ENCODE measurements around the gene PIK3C2B.
"Not testable (repeated sequence)": the region's sequence is repeated elsewhere in the genome, so short reads cannot be mapped to it uniquely, and the experiment has no call there.

The PIK3C2B gene

DNA sequence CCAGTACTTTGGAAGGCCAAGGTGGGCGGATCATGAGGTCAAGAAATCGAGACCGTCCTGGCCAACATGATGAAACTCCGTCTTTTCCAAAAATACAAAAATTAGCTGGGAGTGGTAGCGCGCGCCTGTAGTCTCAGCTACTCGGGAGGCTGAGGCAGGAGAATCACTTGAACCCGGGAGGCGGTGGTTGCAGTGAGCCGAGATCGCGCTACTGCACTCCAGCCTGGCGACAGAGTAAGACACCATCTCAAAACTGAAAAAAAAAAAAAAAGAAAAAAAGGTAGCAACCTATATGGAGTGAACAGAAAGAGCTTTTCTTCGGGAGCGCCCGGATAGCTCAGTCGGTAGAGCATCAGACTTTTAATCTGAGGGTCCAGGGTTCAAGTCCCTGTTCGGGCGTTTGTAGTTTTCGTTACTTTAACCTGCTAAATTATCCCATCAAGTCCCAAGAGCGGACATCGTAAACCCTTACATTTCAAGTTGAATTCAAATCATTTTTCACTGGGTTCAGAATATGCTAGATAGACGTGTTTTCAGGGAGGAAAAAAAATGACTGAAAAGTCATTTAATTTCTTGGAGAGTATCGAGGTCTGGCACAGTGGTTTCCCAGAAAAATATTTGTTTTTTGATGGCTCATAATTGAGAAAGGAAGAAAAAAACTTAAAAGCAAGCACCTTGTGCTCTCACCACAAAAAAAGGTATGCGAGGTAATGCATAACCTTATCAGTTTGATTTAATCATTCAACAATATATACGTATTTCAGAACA, 11.8 kb upstream of the PIK3C2B start:
- peak; percentile 71 for DNase-seq (ENCODE audit: low spot score)

DNA sequence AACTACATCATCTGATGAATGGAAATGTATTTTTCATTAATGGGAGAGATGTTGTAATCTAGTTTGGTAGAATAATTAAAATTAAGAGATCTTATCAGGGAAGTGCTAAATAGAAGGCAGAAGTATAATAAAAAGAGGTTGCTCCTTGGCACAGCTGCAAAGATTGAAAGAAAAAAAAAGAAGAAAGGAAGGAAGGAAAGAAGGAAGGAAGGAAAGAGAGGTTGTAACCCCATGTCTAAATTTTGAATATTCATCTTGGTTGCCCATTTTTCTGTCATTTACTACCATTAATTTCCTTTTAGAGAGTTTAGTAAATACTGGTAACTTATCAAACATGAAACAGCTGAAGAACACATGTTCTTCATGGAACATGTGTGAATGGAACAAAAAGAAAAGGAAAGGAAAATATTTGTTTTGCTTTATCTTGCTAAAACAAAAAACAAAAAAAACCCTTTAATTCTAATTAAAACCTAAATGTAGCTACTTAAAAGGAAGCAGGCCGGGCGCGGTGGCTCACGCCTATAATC, 11.1 kb upstream of the PIK3C2B start:
- DNase-seq (ENCODE audit: low spot score) = no peak

GRCh38 chr1:204503913-204504519, 9.4 kb upstream of the PIK3C2B start:
- no peak for DNase-seq (ENCODE audit: low spot score)

DNA sequence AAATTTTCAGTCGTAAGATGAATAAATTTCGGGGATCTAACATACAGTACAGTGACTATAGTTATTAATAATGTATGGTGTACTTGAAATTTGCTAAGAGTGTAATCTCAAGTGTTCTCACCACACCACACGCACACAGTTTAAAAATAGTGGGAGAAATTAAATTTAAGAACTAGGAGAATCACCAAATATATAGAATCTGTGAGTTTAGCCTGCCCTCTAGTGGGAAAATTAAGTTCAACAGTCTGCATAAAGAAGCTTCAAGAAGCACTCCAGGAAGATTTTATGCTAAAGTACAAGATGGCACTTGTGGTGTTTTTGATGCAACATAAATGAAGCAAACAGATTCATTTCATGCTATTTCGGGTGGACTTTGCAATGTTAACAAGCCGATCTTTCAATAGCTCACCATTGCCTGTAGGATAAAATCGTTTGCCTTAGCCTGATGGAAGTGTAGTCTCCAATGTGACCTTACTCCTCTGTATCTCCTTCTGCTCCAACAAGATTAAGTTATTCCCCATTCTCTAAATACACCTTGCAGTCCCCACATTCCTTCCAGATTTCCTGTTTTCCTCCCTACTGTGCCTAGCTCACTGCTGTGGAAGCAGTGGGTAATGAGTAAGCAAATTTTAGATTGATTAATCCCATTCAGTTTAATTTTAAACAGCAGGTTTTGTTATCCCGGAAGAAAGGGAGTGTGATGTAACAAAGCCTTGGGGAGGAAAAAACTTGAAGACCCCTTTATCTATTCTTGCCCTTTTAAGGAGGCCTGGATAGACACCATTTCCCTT, 8.7 kb upstream of the PIK3C2B start:
- DNase-seq (ENCODE audit: low spot score) = peak; percentile 70

DNA sequence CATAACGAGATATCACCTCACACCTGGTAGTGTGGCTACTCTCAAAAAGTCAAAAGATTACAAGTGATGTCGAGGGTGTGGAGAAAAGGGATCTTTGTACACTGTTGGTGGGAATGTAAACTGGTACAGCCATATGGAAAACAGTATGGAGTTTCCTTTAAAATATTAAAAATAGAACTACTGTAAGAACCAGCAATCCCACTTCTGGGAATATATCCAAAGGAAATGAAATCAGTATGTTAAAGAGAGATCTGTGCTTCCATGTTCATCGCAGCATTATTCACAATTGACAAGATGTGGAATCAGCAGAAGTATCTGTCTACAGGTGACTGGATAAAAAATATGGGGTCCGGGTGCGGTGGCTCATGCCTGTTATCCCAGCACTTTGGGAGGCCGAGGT, 7.6 kb upstream of the PIK3C2B start:
- DNase-seq (ENCODE audit: low spot score) = no peak

- DNase-seq (ENCODE audit: low spot score) = no peak
Measured at GRCh38 chr1:204499511-204500468, 5.2 kb upstream of the PIK3C2B start.

DNA sequence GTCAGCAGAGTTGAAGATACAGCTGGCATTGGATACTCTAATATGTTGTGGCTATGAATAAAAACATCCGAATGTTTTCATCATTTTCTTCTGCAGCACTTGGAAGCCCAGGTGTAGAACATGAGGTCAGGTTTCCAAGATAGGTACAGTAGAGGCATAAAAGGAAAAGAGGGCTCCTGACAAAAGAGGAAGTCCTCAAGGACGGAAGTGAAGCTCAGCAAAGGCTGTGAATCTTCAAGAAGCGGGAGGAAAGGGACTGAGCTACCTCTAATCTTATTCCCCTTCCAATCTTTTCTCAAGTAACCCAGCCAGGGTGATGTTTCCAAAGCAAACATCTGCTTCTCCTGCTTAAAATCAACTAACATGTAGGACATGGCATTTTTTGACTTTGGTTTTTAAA, 4.4 kb upstream of the PIK3C2B start:
- no peak for DNase-seq (ENCODE audit: low spot score)

DNA sequence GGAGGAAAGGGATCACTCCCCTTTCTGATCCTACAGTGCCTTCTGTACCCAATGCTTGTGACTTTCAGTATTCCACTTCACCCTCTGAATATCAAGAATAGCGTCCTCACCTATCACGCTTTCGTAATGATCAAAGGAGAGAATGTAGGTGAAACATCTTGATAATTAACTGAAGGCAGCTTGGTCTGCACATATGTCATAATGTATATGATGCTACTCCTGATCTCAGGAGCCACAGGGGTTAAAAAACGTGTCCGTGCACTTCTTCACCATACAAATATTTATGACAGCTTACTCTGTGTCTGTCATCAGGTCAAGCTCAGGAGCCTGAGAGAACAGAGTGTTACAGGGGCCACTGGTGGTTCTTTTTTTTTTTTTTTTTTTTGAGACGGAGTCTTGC, 1.2 kb upstream of the PIK3C2B start:
- no peak for DNase-seq (ENCODE audit: low spot score)

- no peak for DNase-seq (ENCODE audit: low spot score)
Measured at GRCh38 chr1:204495078-204495753, 611 bp upstream of the PIK3C2B start.

DNA sequence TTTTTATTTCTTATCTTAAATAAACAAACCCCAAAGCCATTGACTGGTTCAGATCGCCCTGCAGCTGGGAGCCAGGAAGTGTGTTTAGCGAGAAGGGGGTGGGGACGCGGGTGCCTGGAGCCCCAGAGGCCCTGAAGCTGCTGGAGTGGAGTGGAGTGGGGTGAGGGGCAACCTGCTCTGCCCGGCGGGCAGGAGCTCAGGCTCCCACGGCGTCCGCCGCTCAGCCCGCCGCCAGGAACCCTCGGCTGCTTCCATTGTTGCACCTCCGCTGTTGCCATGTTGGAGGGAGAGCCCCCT, 673 bp downstream of the PIK3C2B start:
- DNase-seq (ENCODE audit: low spot score) = peak; percentile 41

GRCh38 chr1:204493145-204493983, 1.2 kb downstream of the PIK3C2B start:
- peak; percentile 63 for DNase-seq (ENCODE audit: low spot score)

GRCh38 chr1:204491655-204492054, 3.0 kb downstream of the PIK3C2B start:
- DNase-seq (ENCODE audit: low spot score) = no peak

GRCh38 chr1:204487256-204487615, 7.4 kb downstream of the PIK3C2B start:
- DNase-seq (ENCODE audit: low spot score) = no peak

DNA sequence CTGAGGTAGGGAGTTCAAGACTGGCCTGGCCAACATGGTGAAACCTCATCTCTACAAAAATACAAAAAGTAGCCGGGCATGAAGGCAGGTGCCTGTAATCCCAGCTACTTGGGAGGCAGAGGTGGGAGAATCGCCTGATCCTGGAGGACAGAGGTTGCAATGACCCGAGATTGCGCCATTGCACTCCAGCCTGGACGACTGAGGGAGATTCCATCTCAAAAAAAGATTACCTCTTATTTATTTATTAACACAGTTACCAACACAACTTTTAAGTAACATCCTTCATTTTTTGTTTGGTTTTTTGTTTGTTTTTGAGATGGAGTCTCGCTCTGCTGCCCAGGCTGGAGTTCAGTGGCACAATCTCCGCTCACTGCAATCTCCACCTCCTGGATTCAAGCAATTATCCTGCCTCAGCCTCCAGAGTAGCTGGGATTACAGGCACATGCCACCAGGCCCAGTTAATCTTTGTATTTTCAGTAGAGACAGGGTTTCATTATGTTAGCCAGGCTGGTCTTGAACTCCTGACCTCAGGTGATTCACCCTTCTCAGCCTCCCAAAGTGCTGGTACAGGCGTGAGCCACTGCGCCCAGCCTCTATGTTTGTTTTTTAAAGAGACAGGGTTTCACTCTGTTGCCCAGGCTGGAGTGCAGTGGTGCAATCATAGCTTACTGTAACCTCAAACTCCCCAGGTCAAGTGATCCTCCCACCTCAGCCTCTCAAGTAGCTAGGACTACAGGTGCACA, 7.9 kb downstream of the PIK3C2B start:
- DNase-seq (ENCODE audit: low spot score) = not testable (repeated sequence)

- no peak for DNase-seq (ENCODE audit: low spot score)
Measured at GRCh38 chr1:204483791-204484190, 10.8 kb downstream of the PIK3C2B start.

- no peak for DNase-seq (ENCODE audit: low spot score)
Measured at GRCh38 chr1:204480515-204480914, 14.1 kb downstream of the PIK3C2B start.

DNA sequence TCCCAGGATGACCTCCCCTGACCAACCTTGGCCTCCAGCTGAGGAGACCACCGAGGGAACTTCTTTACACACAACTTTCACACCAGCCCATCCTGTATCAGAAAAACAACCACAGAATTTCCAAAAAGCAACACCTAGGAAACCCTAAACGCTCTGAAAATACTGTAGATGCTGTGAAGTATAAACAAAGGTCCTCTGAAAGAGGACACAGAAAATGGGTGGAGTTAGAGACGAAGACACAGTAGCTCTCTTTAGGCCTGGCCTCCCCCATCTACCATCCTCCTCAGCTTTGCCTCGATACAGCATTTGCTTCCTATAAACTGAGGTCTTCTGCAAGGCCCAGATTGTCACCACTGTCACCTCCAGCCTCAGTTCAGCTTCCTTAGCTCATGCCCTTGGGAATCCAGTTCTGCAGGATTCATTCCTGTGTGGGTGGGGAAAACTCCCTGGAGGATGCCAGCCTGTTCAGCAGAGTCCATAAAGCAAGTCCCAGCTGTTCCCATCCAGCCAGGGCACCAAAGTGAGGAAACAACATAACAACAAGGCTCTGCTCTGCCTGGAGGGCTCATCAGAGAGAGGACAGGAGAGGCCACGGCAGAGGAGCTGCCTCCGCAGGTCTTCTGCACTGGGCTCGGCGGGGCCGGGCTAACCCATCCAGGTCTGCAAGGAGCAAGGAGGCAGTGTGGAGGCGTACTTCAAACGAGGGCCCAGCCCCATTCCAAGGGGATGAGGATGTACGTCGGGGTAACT, 15.0 kb downstream of the PIK3C2B start:
- DNase-seq (ENCODE audit: low spot score) = peak; percentile 62

GRCh38 chr1:204478921-204479320, 15.7 kb downstream of the PIK3C2B start:
- no peak for DNase-seq (ENCODE audit: low spot score)
